Thymus (tissue), 11 donors: ENCODE measurements around the gene PHF13. TPM values are rescaled to one million over a fixed set of nuclear protein-coding genes. Genes with fewer than 3 reads are reported as not detected.

ENCODE experiments used
- DNase-seq, 9 donors: peaks; one replicate each; pipeline ENCODE4 v3.0.0-alpha.2; 2013; ENCODE audit warnings: low spot score in 9 of 9, low read depth in 6 of 9, missing footprints in 1 of 9
- H3K27ac ChIP-seq, 2 donors: one replicate each; pipeline ENCODE4 v1.5.1; 2013; ENCODE audit warnings: control low read depth in 1 of 2, low read depth in 1 of 2, low read length in 1 of 2, mild to moderate bottlenecking in 1 of 2, moderate library complexity in 1 of 2
- H3K27me3 ChIP-seq, 2 donors: one replicate each; pipeline ENCODE4 v1.5.1; 2013; ENCODE audit warnings: low read length in 1 of 2; ENCODE audit not compliant: control insufficient read depth in 2 of 2, insufficient read depth in 1 of 2
- H3K36me3 ChIP-seq, 2 donors: one replicate each; pipeline ENCODE4 v1.5.1; 2013; ENCODE audit warnings: low read length in 1 of 2, mild to moderate bottlenecking in 1 of 2, moderate library complexity in 1 of 2; ENCODE audit not compliant: control insufficient read depth in 2 of 2, insufficient read depth in 2 of 2
- H3K4me1 ChIP-seq, 2 donors: one replicate each; pipeline ENCODE4 v1.5.1; 2013; ENCODE audit warnings: low read length in 2 of 2; ENCODE audit not compliant: control insufficient read depth in 2 of 2, insufficient read depth in 2 of 2
- H3K4me3 ChIP-seq, 2 donors: one replicate each; pipeline ENCODE4 v1.5.1; 2013; ENCODE audit warnings: low read length in 2 of 2, control low read depth in 1 of 2, mild to moderate bottlenecking in 1 of 2
- H3K9me3 ChIP-seq, 2 donors: one replicate each; pipeline ENCODE4 v1.5.1; 2013; ENCODE audit warnings: low read length in 1 of 2, mild to moderate bottlenecking in 1 of 2; ENCODE audit not compliant: control insufficient read depth in 2 of 2, insufficient read depth in 1 of 2
- WGBS: extraction: QIAGEN DNeasy Blood & Tissue Kit; methylation state at CpG from one replicate; pipeline ENCODE4 v1.1.7; 2013; 5-methylcytosine and 5-hydroxymethylcytosine counted together
- polyA plus RNA-seq: library from polyadenylated mRNA; stranded (reverse); fragments of 200-250 nt; gene quantifications from one replicate; pipeline ENCODE4 v1.2.3, GENCODE V29; 2013
- total RNA-seq: library from RNA; stranded (reverse); fragments of 120-200 nt; gene quantifications from one replicate; pipeline ENCODE4 v1.2.4, GENCODE V29; 2013
- donor health status: healthy.

The PHF13 gene
- total and polyA plus RNA-seq, 2 donors = 3.5 to 11.4 TPM

GRCh38 chr1:6623269-6623965, 9.9 kb downstream of the PHF13 start:
- H3K4me1 ChIP-seq = peaks cover 10 to 13% of the 10 kb centered on the region in 2 donors
- H3K27ac ChIP-seq = no peak overlapping the region
- no peak for DNase-seq
- no peaks in the 10 kb centered on the region for H3K27me3 ChIP-seq
- no peak overlapping the region for H3K4me3 ChIP-seq
- H3K9me3 ChIP-seq = peaks cover 0 to 3% of the 10 kb centered on the region in 2 donors
- WGBS = 94% methylated on average over 14 of the region's 14 CpGs
- peaks cover 32 to 57% of the 10 kb centered on the region in 2 donors for H3K36me3 ChIP-seq

GRCh38 chr1:6624710-6625583, 11.4 kb downstream of the PHF13 start, which contains the start of gene THAP3:
Gene THAP3, plus strand, starts transcription at chr1:6624868. Its CDS starts 351 bp downstream, at chr1:6625219.
- H3K27ac ChIP-seq = peak within 1 kb of the TSS; percentile 37 to 62
- no peaks in the 10 kb centered on the region for H3K27me3 ChIP-seq
- H3K9me3 ChIP-seq = peaks cover 0 to 3% of the 10 kb centered on the region in 2 donors
- H3K4me3 ChIP-seq = peak within 1 kb of the TSS; percentile 69 to 87
- DNase-seq = peak in 7 of 9 donors; percentile 71 to 92 (median 80)
- 4% methylated on average over 73 of the region's 73 CpGs for WGBS
- H3K4me1 ChIP-seq = peaks cover 10 to 13% of the 10 kb centered on the region in 2 donors
- peaks cover 33 to 63% of the 10 kb centered on the region in 2 donors for H3K36me3 ChIP-seq

- H3K27me3 ChIP-seq = no peaks in the 10 kb centered on the region
- peaks cover 30 to 60% of the 10 kb centered on the region in 2 donors for H3K36me3 ChIP-seq
- peak overlapping the region; percentile 69 to 87 for H3K4me3 ChIP-seq
- H3K9me3 ChIP-seq = peaks cover 0 to 3% of the 10 kb centered on the region in 2 donors
- no peak for DNase-seq
- peaks cover 10 to 13% of the 10 kb centered on the region in 2 donors for H3K4me1 ChIP-seq
- peak overlapping the region in 1 of 2 donors; percentile 62 for H3K27ac ChIP-seq
- WGBS = 15% methylated on average over 31 of the region's 32 CpGs
Measured at GRCh38 chr1:6625584-6626149, 12.1 kb downstream of the PHF13 start.

GRCh38 chr1:6627031-6627430, 13.5 kb downstream of the PHF13 start:
- Histone ChIP-seq H3K4me1 (peaks cover 10 to 13% of the 10 kb centered on the region in 2 donors), H3K27ac (no peak overlapping the region), H3K4me3 (no peak overlapping the region), H3K36me3 (peaks cover 22 to 55% of the 10 kb centered on the region in 2 donors), H3K9me3 (no peaks in the 10 kb centered on the region), H3K27me3 (no peaks in the 10 kb centered on the region)
- 95% methylated on average over 9 of the region's 9 CpGs for WGBS
- no peak for DNase-seq

- peaks cover 22 to 55% of the 10 kb centered on the region in 2 donors for H3K36me3 ChIP-seq
- no peaks in the 10 kb centered on the region for H3K27me3 ChIP-seq
- peaks cover 10 to 13% of the 10 kb centered on the region in 2 donors for H3K4me1 ChIP-seq
- H3K4me3 ChIP-seq = no peak overlapping the region
- H3K27ac ChIP-seq = no peak overlapping the region
- no peaks in the 10 kb centered on the region for H3K9me3 ChIP-seq
- no peak for DNase-seq
- 93% methylated on average over 21 of the region's 21 CpGs for WGBS
Measured at GRCh38 chr1:6627841-6628545, 14.5 kb downstream of the PHF13 start.

- no peaks in the 10 kb centered on the region for H3K9me3 ChIP-seq
- no peak overlapping the region for H3K4me3 ChIP-seq
- H3K4me1 ChIP-seq = peaks cover 10 to 13% of the 10 kb centered on the region in 2 donors
- H3K27me3 ChIP-seq = no peaks in the 10 kb centered on the region
- peaks cover 28 to 62% of the 10 kb centered on the region in 2 donors for H3K36me3 ChIP-seq
- DNase-seq = no peak
- 97% methylated on average over 12 of the region's 12 CpGs for WGBS
- H3K27ac ChIP-seq = no peak overlapping the region
Measured at GRCh38 chr1:6628971-6629479, 15.5 kb downstream of the PHF13 start.

- H3K27ac ChIP-seq = no peak overlapping the region
- peaks cover 7 to 8% of the 10 kb centered on the region in 2 donors for H3K4me1 ChIP-seq
- no peaks in the 10 kb centered on the region for H3K27me3 ChIP-seq
- WGBS = 98% methylated on average over 8 of the region's 8 CpGs
- H3K36me3 ChIP-seq = peaks cover 37 to 72% of the 10 kb centered on the region in 2 donors
- H3K4me3 ChIP-seq = no peak overlapping the region
- DNase-seq = no peak
- H3K9me3 ChIP-seq = no peaks in the 10 kb centered on the region
Measured at GRCh38 chr1:6630027-6630426, 16.5 kb downstream of the PHF13 start.

- H3K4me1 ChIP-seq = peaks cover 2% of the 10 kb centered on the region in 2 donors
- no peaks in the 10 kb centered on the region for H3K9me3 ChIP-seq
- WGBS = 99% methylated on average over 8 of the region's 8 CpGs
- no peak for DNase-seq
- H3K27me3 ChIP-seq = no peaks in the 10 kb centered on the region
- peaks cover 46 to 81% of the 10 kb centered on the region in 2 donors for H3K36me3 ChIP-seq
- H3K4me3 ChIP-seq = no peak overlapping the region
- H3K27ac ChIP-seq = no peak overlapping the region
Measured at GRCh38 chr1:6631058-6631457, 17.5 kb downstream of the PHF13 start.
